ENCODE measurements around the gene CHST1. TPM values are rescaled to one million over a fixed set of nuclear protein-coding genes. Genes with fewer than 3 reads are reported as not detected.

CHST1 gene
- total RNA-seq, 1 donor from 2014 or later: not detected

DNA sequence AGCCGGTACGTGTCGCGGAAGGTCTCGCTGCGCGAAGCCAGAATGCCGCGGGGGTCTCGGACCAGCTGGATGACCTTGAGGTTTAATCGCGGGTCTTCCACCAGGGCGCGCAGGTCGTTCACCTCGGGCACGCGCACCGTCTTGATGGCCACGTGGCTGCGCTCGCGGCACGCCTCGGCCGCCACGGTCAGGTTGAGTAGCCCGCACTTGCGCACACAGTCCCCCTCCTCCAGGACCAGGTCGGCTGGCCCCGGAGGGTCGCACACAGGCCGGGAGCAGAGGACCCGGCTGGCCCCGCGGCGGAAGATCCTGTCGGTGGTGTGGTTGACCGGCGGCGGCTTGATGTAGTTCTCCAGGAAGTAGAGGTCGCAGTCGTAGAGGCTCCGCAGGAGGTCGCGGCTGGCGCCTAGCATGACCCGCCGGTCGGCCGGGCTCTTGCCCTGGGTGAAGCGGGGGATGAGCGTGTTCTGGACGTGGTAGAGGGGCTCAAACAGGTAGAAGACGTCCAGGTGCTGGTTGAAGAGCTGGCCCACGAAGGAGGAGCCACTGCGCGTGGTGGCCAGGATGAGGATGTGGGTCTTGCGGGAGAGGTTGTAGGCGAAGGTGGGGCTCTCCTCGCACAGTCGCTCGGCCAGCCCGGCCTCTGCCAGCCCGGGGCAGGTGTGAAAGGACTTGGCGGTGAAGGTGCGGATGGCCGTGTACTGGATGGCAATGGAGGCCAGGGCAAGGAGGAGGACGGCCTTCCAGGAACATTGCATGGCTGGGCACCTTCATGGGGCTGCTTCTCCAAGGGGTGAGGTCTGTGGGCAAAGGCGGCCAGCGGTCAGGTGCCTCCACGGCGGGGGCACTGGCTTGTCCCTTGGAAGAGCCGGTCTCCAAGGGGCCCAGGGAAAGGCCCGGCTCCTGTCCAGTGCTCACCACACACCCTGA lies 15.0 kb downstream of the CHST1 start:
- no peaks in the 10 kb centered on the region for H4K20me1 ChIP-seq (ENCODE audit: low read depth)
- peaks cover 11% of the 10 kb centered on the region for H3F3A ChIP-seq (ENCODE audit: low read depth)
- no peak for TF ChIP-seq EZH2 (IDR thresholded peaks at IDR 0.05)
- no peak for TF ChIP-seq EZH2phosphoT487 (IDR thresholded peaks at IDR 0.05)
- no peak for TF ChIP-seq CTCF (IDR thresholded peaks at IDR 0.05)
- no peak overlapping the region for H3K4me3 ChIP-seq
- no peak overlapping the region for H3K27ac ChIP-seq
- Mint-ChIP-seq H3K4me1 (peaks cover 48% of the 10 kb centered on the region), H3K4me3 (no peak overlapping the region), H3K27ac (no peak overlapping the region), H3K36me3 (no peaks in the 10 kb centered on the region), H3K27me3 (ENCODE audit: insufficient read depth, low read depth) (peaks cover 10% of the 10 kb centered on the region), H3K9me3 (no peaks in the 10 kb centered on the region)
- no peaks in the 10 kb centered on the region for H3K9me3 ChIP-seq (ENCODE audit: low read depth)
- no peaks in the 10 kb centered on the region for H3K27me3 ChIP-seq
- no peaks in the 10 kb centered on the region for H3K36me3 ChIP-seq
- H3K4me1 ChIP-seq: peaks cover 25% of the 10 kb centered on the region
- peak; percentile 1 for DNase-seq (ENCODE audit: low spot score)
- H2AFZ ChIP-seq (replicated peaks): no peak overlapping the region
- no peak overlapping the region for H3K4me2 ChIP-seq
- H3K9ac ChIP-seq: no peak overlapping the region
- H3K79me2 ChIP-seq (ENCODE audit: low read depth): no peaks in the 10 kb centered on the region

GRCh38 chr11:45649544-45650165 lies 15.8 kb downstream of the CHST1 start:
- no peak overlapping the region for H3K27ac ChIP-seq
- Mint-ChIP-seq H3K36me3 (no peaks in the 10 kb centered on the region), H3K9me3 (peaks cover 3% of the 10 kb centered on the region), H3K27ac (no peak overlapping the region), H3K4me3 (no peak overlapping the region), H3K27me3 (ENCODE audit: insufficient read depth, low read depth) (peaks cover 10% of the 10 kb centered on the region), H3K4me1 (peaks cover 41% of the 10 kb centered on the region)
- H3K9ac ChIP-seq: no peak overlapping the region
- H3K9me3 ChIP-seq (ENCODE audit: low read depth): no peaks in the 10 kb centered on the region
- peaks cover 25% of the 10 kb centered on the region for H3K4me1 ChIP-seq
- no peaks in the 10 kb centered on the region for H3K79me2 ChIP-seq (ENCODE audit: low read depth)
- no peak overlapping the region for H3K4me2 ChIP-seq
- H2AFZ ChIP-seq (replicated peaks): no peak overlapping the region
- peaks cover 11% of the 10 kb centered on the region for H3F3A ChIP-seq (ENCODE audit: low read depth)
- no peak overlapping the region for H3K4me3 ChIP-seq
- peak; percentile 1 for DNase-seq (ENCODE audit: low spot score)
- no peaks in the 10 kb centered on the region for H3K36me3 ChIP-seq
- H3K27me3 ChIP-seq: no peaks in the 10 kb centered on the region
- TF ChIP-seq CTCF (IDR thresholded peaks at IDR 0.05) (no peak), EZH2phosphoT487 (IDR thresholded peaks at IDR 0.05) (no peak)
- no peaks in the 10 kb centered on the region for H4K20me1 ChIP-seq (ENCODE audit: low read depth)

DNA sequence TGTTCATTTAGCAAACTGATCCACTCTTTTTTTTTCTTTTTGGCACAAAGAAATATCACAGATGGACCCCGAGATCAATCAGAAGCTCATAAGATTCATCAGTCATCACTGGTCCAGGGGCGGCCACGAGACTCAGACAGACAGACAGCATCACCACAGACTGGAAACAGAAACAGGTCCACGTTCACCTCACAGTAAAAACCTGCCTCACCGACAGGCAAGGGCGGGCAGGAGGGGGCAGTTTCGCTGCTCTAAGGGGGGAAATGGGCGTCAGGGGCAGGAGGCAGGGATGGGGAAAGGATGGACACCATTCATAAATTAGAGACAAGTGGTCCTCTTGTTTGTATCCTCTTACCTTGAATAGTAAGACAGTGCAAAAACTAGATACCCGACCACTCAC lies 16.5 kb downstream of the CHST1 start:
- no peaks in the 10 kb centered on the region for H3K36me3 Mint-ChIP-seq
- H3K4me3 ChIP-seq: no peak overlapping the region
- peaks cover 25% of the 10 kb centered on the region for H3K4me1 ChIP-seq
- peaks cover 11% of the 10 kb centered on the region for H3F3A ChIP-seq (ENCODE audit: low read depth)
- no peaks in the 10 kb centered on the region for H4K20me1 ChIP-seq (ENCODE audit: low read depth)
- peaks cover 5% of the 10 kb centered on the region for H3K27me3 ChIP-seq
- no peaks in the 10 kb centered on the region for H3K79me2 ChIP-seq (ENCODE audit: low read depth)
- H3K9me3 Mint-ChIP-seq: peaks cover 5% of the 10 kb centered on the region
- no peak overlapping the region for H3K27ac ChIP-seq
- peak overlapping the region; percentile 16 for H3K4me3 Mint-ChIP-seq
- no peak for TF ChIP-seq CTCF (IDR thresholded peaks at IDR 0.05)
- TF ChIP-seq EZH2 (IDR thresholded peaks at IDR 0.05): no peak
- TF ChIP-seq EZH2phosphoT487 (IDR thresholded peaks at IDR 0.05): no peak
- no peak overlapping the region for H3K9ac ChIP-seq
- H3K36me3 ChIP-seq: no peaks in the 10 kb centered on the region
- DNase-seq (ENCODE audit: low spot score): peak; percentile 0
- H3K9me3 ChIP-seq (ENCODE audit: low read depth): no peaks in the 10 kb centered on the region
- peak overlapping the region; percentile 80 for H3K27ac Mint-ChIP-seq
- H3K4me1 Mint-ChIP-seq: peaks cover 35% of the 10 kb centered on the region
- H3K27me3 Mint-ChIP-seq (ENCODE audit: insufficient read depth, low read depth): peaks cover 10% of the 10 kb centered on the region
- H3K4me2 ChIP-seq: no peak overlapping the region
- no peak overlapping the region for H2AFZ ChIP-seq (replicated peaks)
